Neuronal stem cell (in vitro differentiated cells): ENCODE measurements around the gene GATD1.

Experiments used
- DNase-seq: peaks from one replicate; pipeline ENCODE4 v3.0.0-alpha.2; 2013; ENCODE audit warnings: low spot score
- H2AFZ ChIP-seq: one replicate; pipeline ENCODE4 v1.6.1; 2013; ENCODE audit warnings: mild to moderate bottlenecking, low read length, inconsistent platforms
- H2AK5ac ChIP-seq: 2 replicates; pipeline ENCODE4 v1.6.1; 2013; ENCODE audit warnings: low read depth, mild to moderate bottlenecking, inconsistent platforms, low read length, moderate library complexity, mixed read lengths
- H2BK120ac ChIP-seq: 2 replicates; pipeline ENCODE4 v1.6.1; 2013; ENCODE audit warnings: low read depth, mild to moderate bottlenecking, inconsistent platforms, low read length, moderate library complexity, mixed read lengths
- H2BK12ac ChIP-seq: one replicate; pipeline ENCODE4 v1.6.1; 2013; ENCODE audit warnings: low read length, inconsistent platforms
- H2BK15ac ChIP-seq: 2 replicates; pipeline ENCODE4 v1.6.1; 2013; ENCODE audit warnings: mild to moderate bottlenecking, low read length, inconsistent platforms, mixed read lengths
- H2BK5ac ChIP-seq: one replicate; pipeline ENCODE4 v1.6.1; 2013; ENCODE audit warnings: inconsistent platforms, mild to moderate bottlenecking, low read length, moderate library complexity
- H3K14ac ChIP-seq: one replicate; pipeline ENCODE4 v1.6.1; 2013; ENCODE audit warnings: low read length, inconsistent platforms
- H3K18ac ChIP-seq: 2 replicates; pipeline ENCODE4 v1.6.1; 2013; ENCODE audit warnings: low read length, inconsistent platforms
- H3K23ac ChIP-seq: 2 replicates; pipeline ENCODE4 v1.6.1; 2013; ENCODE audit warnings: low read depth, mild to moderate bottlenecking, mixed read lengths, low read length, inconsistent platforms; ENCODE audit not compliant: poor library complexity
- H3K27ac ChIP-seq: replicated peaks from 3 replicates; pipeline ENCODE4 v1.5.1; 2013; ENCODE audit warnings: low read length, inconsistent platforms
- H3K27me3 ChIP-seq, 3 experiments: 2 replicates each; pipeline ENCODE4 v1.6.1; 2013; ENCODE audit warnings: low read length in 3 of 3, mild to moderate bottlenecking in 2 of 3, inconsistent platforms in 1 of 3, low read depth in 1 of 3, mixed read lengths in 1 of 3, moderate library complexity in 1 of 3; ENCODE audit not compliant: control insufficient read depth in 3 of 3, insufficient read depth in 3 of 3
- H3K36me3 ChIP-seq, 2 donors: replicated peaks in 1 of 2; 2 replicates each; pipeline ENCODE4 v1.6.1; 2013; ENCODE audit warnings: low read length in 2 of 2; ENCODE audit not compliant: control insufficient read depth in 2 of 2, insufficient read depth in 2 of 2
- H3K4ac ChIP-seq: 2 replicates; pipeline ENCODE4 v1.6.1; 2013; ENCODE audit warnings: inconsistent platforms, mild to moderate bottlenecking, low read length, moderate library complexity
- H3K4me1 ChIP-seq, 2 donors: 1 replicate in 1 of 2; 2 replicates in 1 of 2; pipeline ENCODE4 v1.6.1; 2013; ENCODE audit warnings: low read length in 2 of 2, low read depth in 1 of 2; ENCODE audit not compliant: control insufficient read depth in 2 of 2, insufficient read depth in 1 of 2
- H3K4me2 ChIP-seq: one replicate; pipeline ENCODE4 v1.6.1; 2013; ENCODE audit warnings: mild to moderate bottlenecking, low read length, inconsistent platforms; ENCODE audit not compliant: insufficient read depth, poor library complexity, severe bottlenecking
- H3K4me3 ChIP-seq, 2 donors: 2 replicates each; pipeline ENCODE4 v1.5.1; 2013; ENCODE audit warnings: low read length in 2 of 2, mild to moderate bottlenecking in 2 of 2, inconsistent platforms in 1 of 2, moderate library complexity in 1 of 2
- H3K79me1 ChIP-seq: one replicate; pipeline ENCODE4 v1.6.1; 2013; ENCODE audit warnings: low read depth, mild to moderate bottlenecking, inconsistent platforms, low read length, moderate library complexity
- H3K9ac ChIP-seq: one replicate; pipeline ENCODE4 v1.6.1; 2013; ENCODE audit warnings: mild to moderate bottlenecking, low read depth, low read length, inconsistent platforms; ENCODE audit not compliant: poor library complexity
- H3K9me3 ChIP-seq, 2 donors: replicated peaks in 1 of 2; 2 replicates each; pipeline versions ENCODE3 to v1.6.1; 2013; ENCODE audit warnings: low read length in 2 of 2, mild to moderate bottlenecking in 2 of 2, inconsistent platforms in 1 of 2, low read depth in 1 of 2, mixed read lengths in 1 of 2, moderate library complexity in 1 of 2; ENCODE audit not compliant: control insufficient read depth in 2 of 2, insufficient read depth in 1 of 2
- H4K8ac ChIP-seq: one replicate; pipeline ENCODE4 v1.6.1; 2013; ENCODE audit warnings: low read depth, mild to moderate bottlenecking, inconsistent platforms, low read length, moderate library complexity
- H4K91ac ChIP-seq: one replicate; pipeline ENCODE4 v1.6.1; 2013; ENCODE audit warnings: low read length, low read depth, mild to moderate bottlenecking, inconsistent platforms; ENCODE audit not compliant: poor library complexity
- WGBS, 2 donors: extraction: QIAGEN DNeasy Blood & Tissue Kit; methylation state at CpG; one replicate each; pipeline ENCODE4 v1.1.7; 2013; ENCODE audit warnings: missing lambda C conversion rate in 2 of 2, mixed read lengths in 1 of 2; ENCODE audit not compliant: insufficient read length in 2 of 2, insufficient replicate concordance in 1 of 2; ENCODE audit errors: extremely low coverage in 2 of 2; 5-methylcytosine and 5-hydroxymethylcytosine counted together

Gene GATD1

DNA sequence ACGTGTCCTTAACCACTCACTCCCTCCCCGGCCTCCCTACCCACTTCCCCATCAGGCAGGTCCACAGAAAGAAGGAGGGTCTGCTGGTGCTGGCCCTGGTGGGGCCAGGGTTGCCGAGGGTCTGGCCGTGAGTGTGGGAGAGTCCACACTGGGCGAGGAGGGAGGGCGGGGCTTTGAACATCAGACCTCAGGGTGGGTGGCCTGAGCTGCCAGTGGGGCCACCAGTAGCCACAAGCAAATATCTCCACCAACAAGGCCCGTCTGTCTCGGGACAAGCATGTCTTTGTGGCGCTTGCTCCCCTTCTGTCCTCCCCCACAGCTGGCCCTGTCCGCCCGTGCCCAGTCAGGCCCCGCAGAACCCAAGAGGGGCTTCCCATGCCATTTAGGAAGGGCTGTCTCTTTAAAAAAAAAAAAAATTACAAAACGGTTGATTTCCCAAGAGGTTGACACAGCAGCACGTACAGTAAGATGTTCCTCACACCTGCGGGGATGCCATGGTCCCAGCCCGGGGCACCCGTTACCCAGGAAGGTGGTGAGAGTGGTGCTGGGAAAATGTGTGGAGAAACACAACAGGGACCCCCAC, 47.7 kb downstream of the GATD1 start:
- Histone ChIP-seq H2BK15ac (no peak overlapping the region), H3K4me1 (peaks cover 10% of the 10 kb centered on the region in 2 donors), H3K14ac (no peak overlapping the region), H2AK5ac (peak overlapping the region; percentile 7), H3K23ac (no peak overlapping the region), H3K36me3 (no peaks in the 10 kb centered on the region), H4K8ac (peak overlapping the region; percentile 30), H3K18ac (no peak overlapping the region), H3K9me3 (no peaks in the 10 kb centered on the region), H2BK5ac (peak overlapping the region; percentile 66), H3K27me3 (peaks cover 3 to 33% (median 33%) of the 10 kb centered on the region in 3 experiments), H2BK120ac (no peak overlapping the region), H2AFZ (peak overlapping the region; percentile 59), H3K79me1 (no peaks in the 10 kb centered on the region), H3K4me3 (no peak overlapping the region), H3K4ac (no peak overlapping the region), H3K27ac (no peak overlapping the region), H2BK12ac (no peak overlapping the region), H3K9ac (no peak overlapping the region), H3K4me2 (no peak overlapping the region), H4K91ac (no peak overlapping the region)
- DNase-seq: no peak
- no CpG with 5 or more reads among the region's 17 CpGs for WGBS, 2 donors

DNA sequence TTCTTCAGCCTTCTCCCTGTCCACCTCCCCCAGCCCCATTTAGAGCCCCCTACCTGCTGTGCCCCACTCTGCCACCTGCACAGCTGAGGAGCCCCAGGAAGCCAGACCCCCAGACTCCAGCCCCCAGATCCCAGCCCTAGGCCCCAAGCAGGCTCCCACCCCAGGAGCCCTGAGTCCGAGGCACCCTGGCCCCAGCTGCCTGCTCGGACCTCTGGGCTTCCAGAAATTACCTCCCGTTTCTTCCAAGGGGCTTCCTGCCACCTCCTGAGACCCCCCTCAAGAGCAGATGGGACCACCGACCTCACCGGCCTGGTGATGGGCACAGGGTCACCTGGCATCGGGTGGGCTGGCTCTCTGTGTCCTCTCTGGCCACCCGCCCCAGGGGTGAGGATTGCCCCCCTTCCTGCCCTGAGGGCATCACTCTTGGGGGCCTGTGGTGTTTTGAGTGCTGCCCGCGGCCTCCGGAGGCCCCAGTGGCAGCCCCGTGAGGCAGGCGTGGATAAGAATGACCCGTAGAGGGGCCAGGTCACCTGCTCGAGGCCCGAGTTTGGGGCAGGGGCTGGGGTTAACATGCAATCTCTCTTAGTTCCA, 48.3 kb downstream of the GATD1 start:
- Histone ChIP-seq H2BK120ac (no peak overlapping the region), H3K9ac (no peak overlapping the region), H2BK5ac (peak overlapping the region; percentile 66), H3K4me1 (peaks cover 10% of the 10 kb centered on the region in 2 donors), H2AFZ (peak overlapping the region; percentile 59), H3K4ac (no peak overlapping the region), H3K4me3 (no peak overlapping the region), H4K91ac (no peak overlapping the region), H3K4me2 (no peak overlapping the region), H3K18ac (peak overlapping the region; percentile 38), H3K36me3 (no peaks in the 10 kb centered on the region), H3K14ac (no peak overlapping the region), H3K23ac (no peak overlapping the region), H3K27ac (no peak overlapping the region), H2BK12ac (peak overlapping the region; percentile 41), H3K9me3 (no peaks in the 10 kb centered on the region), H4K8ac (no peak overlapping the region), H2AK5ac (peak overlapping the region; percentile 7), H3K79me1 (no peaks in the 10 kb centered on the region), H3K27me3 (peaks cover 3 to 39% (median 38%) of the 10 kb centered on the region in 3 experiments), H2BK15ac (peak overlapping the region; percentile 49)
- no CpG with 5 or more reads among the region's 15 CpGs for WGBS, 2 donors
- no peak for DNase-seq

DNA sequence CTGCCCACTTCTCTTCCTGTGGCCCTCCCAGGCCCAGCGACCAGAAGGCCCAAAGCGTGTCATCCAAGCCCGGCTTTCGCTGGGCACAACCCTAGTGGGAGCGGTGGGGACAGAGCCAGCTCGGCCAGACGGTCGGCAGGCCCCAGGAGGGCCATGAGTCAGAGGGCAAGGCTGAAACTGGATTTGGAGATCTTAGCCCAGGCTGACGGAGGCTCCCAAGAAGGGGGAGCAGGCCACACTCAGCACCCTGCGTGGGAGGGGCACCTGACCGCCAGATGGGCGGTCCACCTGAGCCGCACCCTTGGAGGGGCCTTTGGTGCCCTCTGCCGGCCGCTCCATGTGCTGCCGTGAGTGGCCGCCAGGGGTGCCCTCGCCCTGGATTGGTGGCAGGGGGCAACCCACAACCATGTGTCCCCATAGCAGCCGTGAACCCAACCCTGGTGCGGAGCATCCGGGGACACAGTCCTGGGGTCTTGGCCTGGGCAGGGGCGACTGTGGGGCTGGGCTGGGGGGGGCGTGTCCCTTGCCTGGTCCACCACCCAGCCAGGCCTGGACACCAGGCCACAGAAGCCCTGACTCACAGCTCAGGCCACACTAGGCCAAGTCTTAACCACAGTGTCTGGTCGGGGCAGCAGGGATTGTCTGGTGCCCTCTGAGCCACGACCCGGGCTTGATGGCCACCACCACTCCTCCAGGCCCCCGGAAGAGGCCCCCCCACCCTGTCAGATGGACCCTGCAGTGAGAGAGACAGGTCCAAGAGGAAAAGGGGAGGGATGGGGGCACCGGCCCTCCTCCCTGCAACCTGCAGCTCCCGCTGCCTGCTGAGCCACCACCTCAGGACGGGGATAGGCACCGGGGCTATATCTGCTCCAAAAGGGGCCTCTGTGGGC, 49.2 kb downstream of the GATD1 start:
- Histone ChIP-seq H3K27ac (no peak overlapping the region), H3K4ac (no peak overlapping the region), H3K9ac (no peak overlapping the region), H3K14ac (no peak overlapping the region), H3K27me3 (peaks cover 3 to 47% (median 41%) of the 10 kb centered on the region in 3 experiments), H3K23ac (peak overlapping the region; percentile 89), H3K4me2 (no peak overlapping the region), H3K18ac (peak overlapping the region; percentile 82), H3K79me1 (no peaks in the 10 kb centered on the region), H2BK120ac (no peak overlapping the region), H3K9me3 (no peaks in the 10 kb centered on the region), H2BK15ac (peak overlapping the region; percentile 95), H2AFZ (peak overlapping the region; percentile 54), H3K4me1 (peaks cover 10% of the 10 kb centered on the region in 2 donors), H3K4me3 (peak overlapping the region in 1 of 2 donors; percentile 32), H2BK5ac (no peak overlapping the region), H2AK5ac (peak overlapping the region; percentile 68), H2BK12ac (no peak overlapping the region), H3K36me3 (no peaks in the 10 kb centered on the region), H4K8ac (peak overlapping the region; percentile 74), H4K91ac (no peak overlapping the region)
- peak; percentile 71 for DNase-seq
- no CpG with 5 or more reads among the region's 31 CpGs for WGBS, 2 donors

DNA sequence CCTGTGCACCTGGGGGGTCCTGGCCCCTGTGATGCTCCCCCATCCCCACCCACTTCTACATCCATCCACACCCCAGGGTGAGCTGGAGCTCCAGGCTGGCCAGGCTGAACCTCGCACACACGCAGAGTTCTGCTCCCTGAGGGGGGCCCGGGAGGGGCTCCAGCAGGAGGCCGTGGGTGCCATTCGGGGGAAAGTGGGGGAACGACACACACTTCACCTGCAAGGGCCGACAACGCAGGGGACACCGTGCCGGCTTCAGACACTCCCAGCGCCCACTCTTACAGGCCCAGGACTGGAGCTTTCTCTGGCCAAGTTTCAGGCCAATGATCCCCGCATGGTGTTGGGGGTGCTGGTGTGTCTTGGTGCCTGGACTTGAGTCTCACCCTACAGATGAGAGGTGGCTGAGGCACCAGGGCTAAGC, 50.0 kb downstream of the GATD1 start:
- WGBS, 2 donors: no CpG with 5 or more reads among the region's 12 CpGs
- Histone ChIP-seq H3K23ac (peak overlapping the region; percentile 60), H3K27ac (no peak overlapping the region), H3K9me3 (no peaks in the 10 kb centered on the region), H3K79me1 (no peaks in the 10 kb centered on the region), H3K4me2 (no peak overlapping the region), H2AK5ac (peak overlapping the region; percentile 80), H3K4ac (no peak overlapping the region), H3K36me3 (no peaks in the 10 kb centered on the region), H2BK12ac (no peak overlapping the region), H2BK5ac (no peak overlapping the region), H3K4me1 (peaks cover 10% of the 10 kb centered on the region in 2 donors), H2BK15ac (no peak overlapping the region), H4K91ac (no peak overlapping the region), H3K4me3 (no peak overlapping the region), H3K18ac (peak overlapping the region; percentile 12), H2AFZ (no peak overlapping the region), H3K14ac (no peak overlapping the region), H3K9ac (peak overlapping the region; percentile 68), H3K27me3 (peaks cover 3 to 52% (median 41%) of the 10 kb centered on the region in 3 experiments), H2BK120ac (peak overlapping the region; percentile 81), H4K8ac (no peak overlapping the region)
- no peak for DNase-seq
